K562 (cell line): Measurements from ENCODE around the gene SNRPD2. TPM values are rescaled to one million over a fixed set of nuclear protein-coding genes. Genes with fewer than 3 reads are reported as not detected.
A peak's percentile ranks its signal among the peaks of the same experiment; 100 is the strongest.

Source experiments
- BRCA1 ChIP-seq, 2 experiments: fragments of 450-650 bp in 1 of 2; sonication (generic) in 1 of 2; formaldehyde crosslinking in 1 of 2; IDR thresholded peaks; 2 replicates each; pipeline versions ENCODE4 v1.5.0 to v1.6.1; 2017 to 2020; ENCODE audit warnings: mild to moderate bottlenecking in 1 of 2, missing genetic modification reagents in 1 of 2
- BRD9 ChIP-seq: fragments of 450-650 bp; IDR thresholded peaks from 2 replicates; pipeline ENCODE4 v1.6.1; 2018; ENCODE audit warnings: low read depth; ENCODE audit not compliant: partially characterized antibody
- CHCHD3 ChIP-seq: fragments of 250-450 bp; sonication (Bioruptor Pico); IDR thresholded peaks from 2 replicates; pipeline ENCODE4 v2.1.2; 2022; ENCODE audit warnings: mild to moderate bottlenecking
- E2F6 ChIP-seq, 2 experiments: IDR thresholded peaks; 2 replicates each; pipeline ENCODE4 v1.6.1; 2011; ENCODE audit warnings: borderline replicate concordance in 1 of 2, control low read depth in 1 of 2, low read depth in 1 of 2, low read length in 1 of 2, mild to moderate bottlenecking in 1 of 2, mixed read lengths in 1 of 2, moderate library complexity in 1 of 2; ENCODE audit not compliant: insufficient read depth in 1 of 2, insufficient read length in 1 of 2, poor library complexity in 1 of 2, severe bottlenecking in 1 of 2; ENCODE audit errors: extremely low read depth in 1 of 2
- EGR1 ChIP-seq: fragments of 450-650 bp; conservative IDR thresholded peaks from 2 replicates; pipeline ENCODE4 v1.6.1; 2017; ENCODE audit warnings: mild to moderate bottlenecking
- ID3 ChIP-seq, 2 experiments: fragments of 250-450 bp in 1 of 2; fragments of 450-650 bp in 1 of 2; sonication (Bioruptor Pico) in 1 of 2; IDR thresholded peaks; 2 replicates each; pipeline versions ENCODE4 v1.6.1 to v1.8.0; 2016 to 2021; ENCODE audit warnings: mild to moderate bottlenecking in 2 of 2, moderate library complexity in 2 of 2, missing compliant biosample characterization in 1 of 2, missing genetic modification characterization in 1 of 2
- LARP7 ChIP-seq: fragments of 450-650 bp; IDR thresholded peaks from 2 replicates; pipeline ENCODE4 v1.6.1; 2016
- MEIS2 ChIP-seq: fragments of 450-650 bp; IDR thresholded peaks from 2 replicates; pipeline ENCODE4 v1.6.1; 2014; ENCODE audit warnings: mild to moderate bottlenecking; ENCODE audit not compliant: partially characterized antibody
- NRF1 ChIP-seq, 2 experiments: fragments of 450-650 bp; IDR thresholded peaks in 1 of 2; conservative IDR thresholded peaks in 1 of 2; 2 replicates each; pipeline ENCODE4 v1.6.1; 2014; ENCODE audit warnings: mild to moderate bottlenecking in 2 of 2
- PHF8 ChIP-seq: fragments of 200-600 bp; sonication (generic); IDR thresholded peaks from 2 replicates; pipeline ENCODE4 v1.6.1; 2012; ENCODE audit warnings: mixed run types, mild to moderate bottlenecking, inconsistent platforms, low read length, moderate library complexity, borderline replicate concordance
- RB1 ChIP-seq: fragments of 450-650 bp; IDR thresholded peaks from 2 replicates; pipeline ENCODE4 v1.6.1; 2017; ENCODE audit warnings: low read depth, mild to moderate bottlenecking
- RBFOX2 ChIP-seq: fragments of 200-400 bp; formaldehyde crosslinking; IDR thresholded peaks from 2 replicates; pipeline ENCODE4 v1.6.1; 2017; ENCODE audit warnings: low read depth, mild to moderate bottlenecking, low read length, moderate library complexity
- SAP30 ChIP-seq: fragments of 200-600 bp; sonication (generic); IDR thresholded peaks from 2 replicates; pipeline ENCODE4 v1.6.1; 2012; ENCODE audit warnings: borderline replicate concordance, low read depth, mild to moderate bottlenecking, moderate library complexity, low read length, control low read depth, inconsistent platforms; ENCODE audit not compliant: insufficient read depth, poor library complexity, severe bottlenecking
- SUPT5H ChIP-seq: fragments of 450-650 bp; IDR thresholded peaks from 2 replicates; pipeline ENCODE4 v1.6.1; 2016
- TBP ChIP-seq: optimal IDR thresholded peaks from 2 replicates; pipeline ENCODE3; 2011; ENCODE audit warnings: low read depth, low read length, improper control_type of control experiment
- TFAP4 ChIP-seq: sonication (generic); formaldehyde crosslinking; IDR thresholded peaks from 2 replicates; pipeline ENCODE4 v1.8.0; 2022; ENCODE audit warnings: missing genetic modification reagents, mild to moderate bottlenecking, moderate library complexity, borderline replicate concordance
- XRCC5 ChIP-seq: fragments of 200-400 bp; formaldehyde crosslinking; IDR thresholded peaks from 2 replicates; pipeline ENCODE4 v1.6.1; 2017; ENCODE audit warnings: low read depth, mild to moderate bottlenecking, low read length
- ZBTB2 ChIP-seq: fragments of 450-650 bp; IDR thresholded peaks from 2 replicates; pipeline ENCODE4 v1.6.1; 2016; ENCODE audit warnings: antibody characterized with exemption
- ZBTB26 ChIP-seq: fragments of 450-650 bp; formaldehyde crosslinking; IDR thresholded peaks from 2 replicates; pipeline ENCODE4 v1.4.0; 2022; ENCODE audit warnings: missing genetic modification characterization
- ZNF23 ChIP-seq: fragments of 250-450 bp; sonication (Bioruptor Pico); IDR thresholded peaks from 2 replicates; pipeline ENCODE4 v1.4.0; 2020; ENCODE audit warnings: mild to moderate bottlenecking
- ZNF766 ChIP-seq: fragments of 200-800 bp; sonication (Bioruptor generic); conservative IDR thresholded peaks from 2 replicates; pipeline ENCODE4 v1.6.1; 2016; ENCODE audit warnings: missing genetic modification characterization, missing compliant biosample characterization
- polyA plus RNA-seq, 8 experiments: library from polyadenylated mRNA; depleted of rRNA in 4 of 8; stranded (reverse) in 5 of 8; unstranded in 3 of 8; fragments of >200 nt; fragmentation: Nextera tagmentation in 2 of 8; fragmentation: Illumina TruSeq in 1 of 8; extraction: Ambion mirVana in 2 of 8; extraction: Trizol in 1 of 8; gene quantifications; 2 replicates each; pipeline versions ENCODE4 v1.2.1 to v1.2.3, GENCODE V29; 2011 to 2014; ENCODE audit warnings: inconsistent platforms in 1 of 8, missing spikeins in 1 of 8
- total RNA-seq, 7 experiments: library from RNA; depleted of rRNA in 6 of 7; stranded (reverse); fragments of >200 nt in 6 of 7; fragmentation: Illumina TruSeq in 2 of 7; extraction: Trizol in 2 of 7; gene quantifications; 2 replicates each; pipeline versions ENCODE4 v1.2.1 to v1.2.3, GENCODE V29; 2011 to 2021; ENCODE audit warnings: low replicate concordance in 1 of 7

SNRPD2 gene
- total and polyA plus RNA-seq, 9 of the 15 experiments (the other 6 are each of a cell fraction or from before 2014, with no cell fraction given) = 728 to 4,411 (median 1,029) TPM

- TF ChIP-seq TFAP4 (CRISPR knock-in tag) = peak; percentile 34; the same call in 1 of the 2 replicates
- TF ChIP-seq CHCHD3 (CRISPR knock-in tag) = 0 out of 2 replicates have a peak, but pooled peaks have one; percentile 14
- TF ChIP-seq ID3 (CRISPR knock-in tag; IDR thresholded peaks at IDR 0.05) = no peak
- TF ChIP-seq ID3 (tag; IDR thresholded peaks at IDR 0.05) = peak; percentile 50; the same call in 1 of the 2 replicates
- TF ChIP-seq NRF1 (conservative IDR thresholded peaks at IDR 0.05 in 1 of 2, IDR thresholded peaks at IDR 0.05 in 1 of 2) = peak in 1 of 2 experiments; percentile 36; a peak in 1 of 4 replicates
- TF ChIP-seq ZBTB2 = 0 out of 2 replicates have a peak, but pooled peaks have one; percentile 20
- TF ChIP-seq ZNF23 (CRISPR knock-in tag) = no peak
- peak in 1 of 2 experiments; percentile 7 for TF ChIP-seq E2F6 (IDR thresholded peaks at IDR 0.05; ENCODE audit: borderline replicate concordance in 1 of 2, extremely low read depth in 1 of 2, insufficient read depth in 1 of 2, insufficient read length in 1 of 2, low read depth in 1 of 2, low read length in 1 of 2, poor library complexity in 1 of 2, severe bottlenecking in 1 of 2)
- TF ChIP-seq MEIS2 = peak; percentile 62
- peak; percentile 6; the same call in 1 of the 2 replicates for TF ChIP-seq XRCC5
- TF ChIP-seq BRD9 = peak; percentile 31
- peak; percentile 13; the same call in 1 of the 2 replicates for TF ChIP-seq LARP7
- no peak for TF ChIP-seq BRCA1 (IDR thresholded peaks at IDR 0.05)
- no peak for TF ChIP-seq BRCA1 (CRISPR knock-in tag; IDR thresholded peaks at IDR 0.05)
- TF ChIP-seq ZBTB26 (CRISPR knock-in tag) = 0 out of 2 replicates have a peak, but pooled peaks have one; percentile 59
- TF ChIP-seq PHF8 = peak; percentile 37; the same call in 1 of the 2 replicates
- 0 out of 2 replicates have a peak, but pooled peaks have one; percentile 51 for TF ChIP-seq ZNF766 (CRISPR knock-in tag)
- peak; percentile 28; the same call in 1 of the 2 replicates for TF ChIP-seq RB1
- TF ChIP-seq SAP30 = peak; percentile 63
- TF ChIP-seq RBFOX2 = peak; percentile 73
- peak; percentile 10 for TF ChIP-seq TBP
- TF ChIP-seq SUPT5H = peak; percentile 89; the same call in 1 of the 2 replicates
- TF ChIP-seq EGR1 = peak; percentile 68
Measured at GRCh38 chr19:45667620-45668341, 24.0 kb downstream of the SNRPD2 start, which contains the start of gene GIPR (continued).
